ENCODE measurements around the gene CHAC1. TPM values are rescaled to one million over a fixed set of nuclear protein-coding genes. Genes with fewer than 3 reads are reported as not detected.
A peak's percentile ranks its signal among the peaks of the same experiment; 100 is the strongest.

The CHAC1 gene
- total and polyA plus RNA-seq, 4 donors, result 1.2 to 5.3 (median 3.3) TPM

DNA sequence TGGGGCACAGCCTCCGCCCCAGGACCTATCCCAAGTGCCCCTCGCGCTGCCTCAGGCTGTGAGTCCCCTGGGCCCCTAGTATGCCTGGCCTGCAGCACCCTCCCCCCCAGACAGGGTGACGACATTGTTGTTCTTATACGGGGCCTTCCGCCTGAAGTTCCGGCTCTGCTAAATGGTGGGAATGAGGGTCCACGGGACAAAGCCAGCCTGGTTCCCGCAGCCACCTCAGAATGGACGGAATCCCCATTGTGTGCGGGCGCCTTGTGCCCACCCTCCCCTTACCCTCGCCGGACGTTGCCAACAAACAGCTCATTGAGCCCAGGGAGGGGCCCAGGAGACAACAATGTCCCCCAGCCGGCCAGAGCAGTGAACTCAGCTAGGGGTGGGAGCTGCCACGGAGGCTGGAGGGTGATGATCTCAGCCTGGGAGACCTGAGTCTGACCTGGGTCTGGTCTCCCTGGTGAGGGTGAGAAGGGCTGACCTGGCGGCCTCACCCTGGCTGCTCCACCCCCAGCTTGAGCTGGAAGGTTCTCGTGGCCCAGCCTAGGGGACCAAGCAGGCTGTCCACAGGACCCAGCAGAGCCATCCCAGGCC is 34.4 kb upstream of the CHAC1 start:
- H3K4me3 ChIP-seq (ENCODE audit: low read length in 2 of 2), result no peak overlapping the region
- no peaks in the 10 kb centered on the region for H3K27me3 ChIP-seq (ENCODE audit: control insufficient read depth in 1 of 2, insufficient read depth in 2 of 2, low read length in 1 of 2)
- no peak for DNase-seq
- H3K9me3 ChIP-seq (ENCODE audit: control insufficient read depth, low read length), result no peaks in the 10 kb centered on the region
- ATAC-seq (ENCODE audit: low FRiP score), result peak; percentile 30
- WGBS, 2 donors, result 40 to 48% methylated on average over 19 of the region's 19 CpGs
- H3K27ac ChIP-seq (ENCODE audit: low read depth in 1 of 2, low read length in 2 of 2), result no peak overlapping the region
- intact Hi-C loops (cut with DNase I), result no loop called here
- H3K4me1 ChIP-seq (ENCODE audit: control insufficient read depth in 1 of 2, insufficient read depth in 2 of 2, low read length in 2 of 2), result no peaks in the 10 kb centered on the region
- no peaks in the 10 kb centered on the region for H3K36me3 ChIP-seq (ENCODE audit: control insufficient read depth in 1 of 2, insufficient read depth in 2 of 2, low read length in 1 of 2)

DNA sequence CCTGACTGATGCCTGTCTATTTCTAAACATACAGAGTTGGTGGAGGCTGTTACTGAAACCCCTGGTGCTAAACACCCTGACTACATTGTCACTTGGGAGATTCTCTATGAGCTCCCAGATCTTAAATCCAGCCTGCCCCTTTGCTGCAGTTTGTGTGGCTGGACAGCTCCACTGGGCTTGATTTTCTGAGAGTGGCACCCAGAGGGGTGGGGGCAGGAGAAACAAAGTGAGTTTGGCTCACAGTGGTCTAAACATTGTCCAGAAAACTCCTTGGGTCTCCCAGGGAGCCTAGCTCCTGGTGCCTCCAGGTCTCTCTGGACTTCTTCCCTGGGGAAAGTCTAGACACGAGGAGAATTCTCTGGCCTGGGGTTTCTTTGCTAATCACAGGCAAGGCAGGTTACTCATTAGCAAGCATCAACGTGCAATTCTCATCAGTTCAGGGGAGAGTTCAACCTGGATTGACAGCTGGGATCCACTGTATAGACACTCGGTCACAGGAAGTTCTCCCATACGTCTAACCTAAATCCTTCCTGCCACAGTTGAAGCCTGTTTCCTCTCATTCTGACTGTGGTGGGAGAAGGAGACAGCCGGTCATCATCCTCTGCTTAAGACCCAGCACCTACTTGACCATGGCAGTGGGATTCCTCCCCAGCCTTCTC is 31.2 kb upstream of the CHAC1 start:
- no peak for ATAC-seq (ENCODE audit: low FRiP score)
- H3K36me3 ChIP-seq (ENCODE audit: control insufficient read depth in 1 of 2, insufficient read depth in 2 of 2, low read length in 1 of 2), result no peaks in the 10 kb centered on the region
- H3K9me3 ChIP-seq (ENCODE audit: control insufficient read depth, low read length), result no peaks in the 10 kb centered on the region
- no peaks in the 10 kb centered on the region for H3K4me1 ChIP-seq (ENCODE audit: control insufficient read depth in 1 of 2, insufficient read depth in 2 of 2, low read length in 2 of 2)
- DNase-seq, result no peak
- intact Hi-C loops (cut with DNase I), result no loop called here
- no peak overlapping the region for H3K4me3 ChIP-seq (ENCODE audit: low read length in 2 of 2)
- H3K27ac ChIP-seq (ENCODE audit: low read depth in 1 of 2, low read length in 2 of 2), result no peak overlapping the region
- 84% methylated on average over 5 of the region's 5 CpGs for WGBS, 2 donors
- H3K27me3 ChIP-seq (ENCODE audit: control insufficient read depth in 1 of 2, insufficient read depth in 2 of 2, low read length in 1 of 2), result no peaks in the 10 kb centered on the region

DNA sequence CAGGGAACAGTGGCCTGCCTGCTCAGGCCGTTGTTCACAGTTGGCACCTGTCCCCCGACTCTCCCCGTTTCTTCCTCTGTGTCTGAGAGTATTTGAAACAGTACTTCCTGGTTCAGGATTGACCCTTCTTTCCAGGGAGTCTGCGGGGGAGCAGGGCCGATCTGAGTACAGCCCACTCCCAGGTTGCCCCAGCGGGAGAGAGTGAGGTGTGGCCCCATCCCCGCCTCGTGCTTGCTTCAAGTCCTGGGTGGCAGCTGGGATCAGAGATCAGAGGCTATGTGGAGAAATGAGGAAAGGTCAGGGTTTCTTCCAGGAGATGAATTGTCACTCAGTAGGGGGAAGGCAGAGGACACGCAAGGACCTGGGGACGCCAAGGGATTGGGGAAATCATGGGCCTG is 30.7 kb upstream of the CHAC1 start:
- 78 to 80% methylated on average over 10 of the region's 10 CpGs for WGBS, 2 donors
- ATAC-seq (ENCODE audit: low FRiP score), result no peak

DNA sequence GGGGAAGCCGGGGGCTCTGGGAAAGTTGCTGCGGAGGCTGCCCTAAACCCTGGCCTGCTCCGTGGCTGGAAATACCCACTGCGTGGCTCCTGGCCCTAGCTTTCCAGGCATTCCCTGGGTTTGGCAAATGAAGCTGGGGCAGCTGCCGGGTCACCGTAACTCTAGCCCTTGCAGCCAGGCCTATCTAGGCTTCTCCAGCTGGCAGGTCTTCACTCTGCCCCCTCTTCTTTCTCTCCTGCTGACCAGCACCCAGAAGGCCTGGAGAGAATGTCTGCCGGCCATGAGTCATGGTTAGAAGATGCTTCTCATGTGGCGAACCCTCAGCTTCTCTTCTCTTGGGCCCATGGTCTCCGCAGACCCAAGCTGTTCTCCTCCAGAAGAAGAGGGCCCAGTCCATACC is 29.7 kb upstream of the CHAC1 start:
- intact Hi-C loops (cut with DNase I), result no loop called here
- Histone ChIP-seq H3K27me3 (ENCODE audit: control insufficient read depth in 1 of 2, insufficient read depth in 2 of 2, low read length in 1 of 2) (no peaks in the 10 kb centered on the region), H3K4me1 (ENCODE audit: control insufficient read depth in 1 of 2, insufficient read depth in 2 of 2, low read length in 2 of 2) (no peaks in the 10 kb centered on the region), H3K4me3 (ENCODE audit: low read length in 2 of 2) (no peak overlapping the region), H3K27ac (ENCODE audit: low read depth in 1 of 2, low read length in 2 of 2) (no peak overlapping the region), H3K36me3 (ENCODE audit: control insufficient read depth in 1 of 2, insufficient read depth in 2 of 2, low read length in 1 of 2) (no peaks in the 10 kb centered on the region), H3K9me3 (ENCODE audit: control insufficient read depth, low read length) (no peaks in the 10 kb centered on the region)
- DNase-seq (no peak), ATAC-seq (ENCODE audit: low FRiP score) (no peak)
- WGBS, 2 donors, result 91 to 93% methylated on average over 8 to 9 of the region's 9 CpGs

More for the DNA sequence above, 30.7 kb upstream of the CHAC1 start:
- Histone ChIP-seq H3K27me3 (ENCODE audit: control insufficient read depth in 1 of 2, insufficient read depth in 2 of 2, low read length in 1 of 2) (no peaks in the 10 kb centered on the region), H3K9me3 (ENCODE audit: control insufficient read depth, low read length) (no peaks in the 10 kb centered on the region), H3K36me3 (ENCODE audit: control insufficient read depth in 1 of 2, insufficient read depth in 2 of 2, low read length in 1 of 2) (no peaks in the 10 kb centered on the region), H3K27ac (ENCODE audit: low read depth in 1 of 2, low read length in 2 of 2) (no peak overlapping the region), H3K4me3 (ENCODE audit: low read length in 2 of 2) (no peak overlapping the region), H3K4me1 (ENCODE audit: control insufficient read depth in 1 of 2, insufficient read depth in 2 of 2, low read length in 2 of 2) (no peaks in the 10 kb centered on the region)
- intact Hi-C loops (cut with DNase I), result no loop called here
- no peak for DNase-seq

DNA sequence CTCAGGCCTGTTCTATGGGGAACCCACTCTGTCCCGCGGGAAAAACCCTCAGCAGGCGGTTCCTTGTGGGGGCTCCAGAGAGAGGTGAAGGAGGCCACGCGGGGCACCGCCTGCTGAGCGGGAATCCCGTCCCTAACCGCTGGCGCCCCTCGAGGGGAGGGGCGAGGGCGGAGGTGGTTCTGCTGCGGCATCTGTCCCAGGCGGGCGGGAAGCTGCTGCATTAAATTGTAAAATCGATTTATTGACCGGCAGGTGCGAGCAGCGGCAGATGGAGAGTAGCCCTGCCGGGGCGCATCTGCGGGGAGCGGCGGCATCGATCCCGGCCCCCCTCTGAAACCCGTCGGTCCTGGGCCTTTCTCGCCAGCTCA is 27.8 kb upstream of the CHAC1 start:
- H3K4me1 ChIP-seq (ENCODE audit: control insufficient read depth in 1 of 2, insufficient read depth in 2 of 2, low read length in 2 of 2), result no peaks in the 10 kb centered on the region
- intact Hi-C loops (cut with DNase I), result no loop called here
- H3K36me3 ChIP-seq (ENCODE audit: control insufficient read depth in 1 of 2, insufficient read depth in 2 of 2, low read length in 1 of 2), result no peaks in the 10 kb centered on the region

DNA sequence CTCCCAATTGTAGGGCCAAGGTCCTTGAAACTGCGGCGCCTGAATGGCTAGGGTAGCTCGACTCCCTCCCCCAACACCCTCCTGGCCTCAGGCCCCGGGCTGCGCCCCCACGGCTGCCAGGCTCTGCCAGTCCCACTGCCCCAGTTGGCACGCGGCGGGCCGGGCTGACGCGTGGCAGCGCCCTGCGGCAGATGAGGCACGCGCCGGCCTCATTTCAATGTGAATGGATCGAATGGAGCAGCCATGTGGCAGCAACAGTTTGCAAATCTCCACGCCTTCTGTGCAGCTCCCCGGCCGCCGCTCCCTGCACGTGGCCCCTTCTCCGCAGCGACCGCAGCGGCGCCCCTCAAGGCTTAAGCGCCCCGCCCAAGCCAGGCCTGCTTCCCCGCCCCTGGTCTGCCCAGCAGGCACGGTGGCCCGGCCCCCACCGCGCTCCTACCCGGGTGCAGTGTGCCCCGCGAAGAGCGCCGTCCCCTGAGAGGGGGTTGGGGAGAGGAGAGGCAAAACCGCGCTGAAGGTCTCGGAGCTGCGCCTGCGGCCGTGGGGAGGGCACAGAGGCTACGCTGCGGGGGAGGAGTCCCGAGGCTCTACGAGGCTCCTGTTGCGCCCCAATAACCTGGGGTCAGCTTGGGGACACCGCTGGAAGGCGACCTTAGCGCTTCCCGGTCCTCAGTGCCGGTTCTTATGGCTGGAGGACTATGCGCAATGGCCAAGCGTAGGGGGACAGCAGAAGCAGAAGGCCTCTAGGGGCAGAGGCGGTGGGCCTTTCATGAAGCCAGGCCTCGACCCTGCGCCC is 27.2 kb upstream of the CHAC1 start:
- no peaks in the 10 kb centered on the region for H3K36me3 ChIP-seq (ENCODE audit: control insufficient read depth in 1 of 2, insufficient read depth in 2 of 2, low read length in 1 of 2)
- H3K27me3 ChIP-seq (ENCODE audit: control insufficient read depth in 1 of 2, insufficient read depth in 2 of 2, low read length in 1 of 2), result no peaks in the 10 kb centered on the region
- ATAC-seq (ENCODE audit: low FRiP score) (no peak), DNase-seq (no peak)
- H3K4me1 ChIP-seq (ENCODE audit: control insufficient read depth in 1 of 2, insufficient read depth in 2 of 2, low read length in 2 of 2), result no peaks in the 10 kb centered on the region
- intact Hi-C loops (cut with DNase I), result no loop called here
- no peaks in the 10 kb centered on the region for H3K9me3 ChIP-seq (ENCODE audit: control insufficient read depth, low read length)
- no peak overlapping the region for H3K4me3 ChIP-seq (ENCODE audit: low read length in 2 of 2)
- no peak overlapping the region for H3K27ac ChIP-seq (ENCODE audit: low read depth in 1 of 2, low read length in 2 of 2)
- 17 to 18% methylated on average over 59 to 61 of the region's 61 CpGs for WGBS, 2 donors

More for the DNA sequence above, 27.8 kb upstream of the CHAC1 start:
- DNase-seq, result no peak
- H3K27me3 ChIP-seq (ENCODE audit: control insufficient read depth in 1 of 2, insufficient read depth in 2 of 2, low read length in 1 of 2), result no peaks in the 10 kb centered on the region
- 65 to 71% methylated on average over 27 to 30 of the region's 30 CpGs for WGBS, 2 donors
- ATAC-seq (ENCODE audit: low FRiP score), result no peak
- H3K4me3 ChIP-seq (ENCODE audit: low read length in 2 of 2), result no peak overlapping the region
- H3K9me3 ChIP-seq (ENCODE audit: control insufficient read depth, low read length), result no peaks in the 10 kb centered on the region
- H3K27ac ChIP-seq (ENCODE audit: low read depth in 1 of 2, low read length in 2 of 2), result no peak overlapping the region

DNA sequence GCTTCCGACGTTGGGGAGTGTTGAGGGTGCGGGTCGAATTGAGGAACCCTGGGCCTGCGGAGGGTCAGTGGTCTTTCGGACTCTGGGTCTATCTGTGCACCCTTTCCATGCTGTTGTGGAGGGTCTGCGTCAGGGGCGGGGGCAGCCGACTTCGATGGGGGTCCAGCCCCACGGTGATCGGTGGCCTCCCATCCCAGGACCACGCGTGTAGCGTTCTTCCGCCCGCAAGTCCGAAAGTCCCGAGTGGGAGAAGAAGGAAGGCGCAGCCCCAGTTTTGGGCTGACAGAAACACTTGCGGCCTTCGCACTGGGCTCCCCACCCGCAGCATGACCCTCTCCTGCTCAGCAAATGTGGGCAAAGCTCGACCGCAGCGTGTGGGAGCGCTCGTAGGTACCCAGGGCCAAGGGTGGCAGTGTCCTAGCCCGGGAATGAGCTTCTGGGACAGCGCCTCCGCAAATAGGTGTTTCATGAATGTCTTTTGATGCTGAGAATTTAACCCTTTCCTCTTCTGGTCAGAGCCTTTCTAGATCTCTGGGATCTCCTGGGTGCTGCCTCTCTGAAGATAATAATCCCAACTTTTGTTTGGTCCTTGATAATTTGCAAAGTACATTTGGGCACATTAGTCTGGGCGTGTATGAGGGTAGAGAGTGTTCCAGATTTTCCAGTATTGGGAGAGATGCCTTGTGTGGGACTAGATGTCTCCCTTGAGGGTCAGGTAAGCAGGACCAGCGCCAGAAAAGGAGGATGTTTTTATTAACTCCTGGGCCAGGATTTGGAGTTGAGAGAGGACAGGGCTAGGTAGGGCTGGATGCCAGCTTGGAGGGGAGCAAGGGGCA is 26.4 kb upstream of the CHAC1 start:
- H3K4me1 ChIP-seq (ENCODE audit: control insufficient read depth in 1 of 2, insufficient read depth in 2 of 2, low read length in 2 of 2), result no peaks in the 10 kb centered on the region
- H3K4me3 ChIP-seq (ENCODE audit: low read length in 2 of 2), result no peak overlapping the region
- H3K27me3 ChIP-seq (ENCODE audit: control insufficient read depth in 1 of 2, insufficient read depth in 2 of 2, low read length in 1 of 2), result no peaks in the 10 kb centered on the region
- no peak for DNase-seq
- H3K9me3 ChIP-seq (ENCODE audit: control insufficient read depth, low read length), result no peaks in the 10 kb centered on the region
- ATAC-seq (ENCODE audit: low FRiP score), result no peak
- WGBS, 2 donors, result 54 to 61% methylated on average over 30 to 33 of the region's 33 CpGs
- intact Hi-C loops (cut with DNase I), result no loop called here
- no peaks in the 10 kb centered on the region for H3K36me3 ChIP-seq (ENCODE audit: control insufficient read depth in 1 of 2, insufficient read depth in 2 of 2, low read length in 1 of 2)
- H3K27ac ChIP-seq (ENCODE audit: low read depth in 1 of 2, low read length in 2 of 2), result no peak overlapping the region

DNA sequence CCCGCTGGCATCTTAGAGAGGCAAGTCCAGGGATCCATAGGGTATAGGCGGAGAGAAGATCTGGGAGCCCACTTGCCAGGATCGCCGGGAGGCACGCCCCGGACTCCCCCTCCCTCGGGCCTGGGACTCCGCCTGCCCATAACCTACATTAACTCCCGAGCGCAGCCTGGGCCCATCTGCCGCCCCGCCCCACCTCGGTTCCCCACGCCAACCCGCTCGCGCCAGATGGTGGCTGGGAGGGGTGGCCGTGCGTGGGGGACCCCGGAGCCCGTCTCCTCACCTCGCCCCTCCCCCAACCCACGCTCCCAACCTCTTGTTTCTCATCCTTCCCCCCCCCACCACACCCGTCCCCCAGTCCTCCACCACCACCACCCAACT is 25.8 kb upstream of the CHAC1 start:
- no peak for ATAC-seq (ENCODE audit: low FRiP score)
- DNase-seq, result no peak
- H3K9me3 ChIP-seq (ENCODE audit: control insufficient read depth, low read length), result no peaks in the 10 kb centered on the region
- H3K36me3 ChIP-seq (ENCODE audit: control insufficient read depth in 1 of 2, insufficient read depth in 2 of 2, low read length in 1 of 2), result no peaks in the 10 kb centered on the region
- no peak overlapping the region for H3K27ac ChIP-seq (ENCODE audit: low read depth in 1 of 2, low read length in 2 of 2)
- intact Hi-C loops (cut with DNase I), result no loop called here
- H3K4me3 ChIP-seq (ENCODE audit: low read length in 2 of 2), result no peak overlapping the region
- H3K4me1 ChIP-seq (ENCODE audit: control insufficient read depth in 1 of 2, insufficient read depth in 2 of 2, low read length in 2 of 2), result no peaks in the 10 kb centered on the region
- WGBS, 2 donors, result 21 to 25% methylated on average over 20 to 24 of the region's 24 CpGs
- no peaks in the 10 kb centered on the region for H3K27me3 ChIP-seq (ENCODE audit: control insufficient read depth in 1 of 2, insufficient read depth in 2 of 2, low read length in 1 of 2)

Measured in aorta (tissue), 5 donors.